ENCODE measurements around the gene CNTLN.

CNTLN gene

GRCh38 chr9:17318821-17319320, 184.0 kb downstream of the CNTLN start:
- Histone ChIP-seq H3K18ac (ENCODE audit: low read length) (no peak overlapping the region), H3K27ac (ENCODE audit: low read depth, low read length) (no peak overlapping the region), H3K4me1 (ENCODE audit: control insufficient read depth in 1 of 2, insufficient read depth in 2 of 2, low read length in 2 of 2) (no peaks in the 10 kb centered on the region), H3K36me3 (ENCODE audit: control insufficient read depth in 1 of 2, insufficient read depth in 2 of 2, low read length in 2 of 2) (no peaks in the 10 kb centered on the region), H3K27me3 (ENCODE audit: insufficient read depth, low read length) (no peaks in the 10 kb centered on the region), H3K79me1 (ENCODE audit: low read length) (no peaks in the 10 kb centered on the region), H3K9ac (ENCODE audit: low read length) (no peak overlapping the region), H3K4ac (ENCODE audit: low read depth, low read length) (no peak overlapping the region), H3K4me2 (ENCODE audit: low read length) (no peak overlapping the region), H2BK120ac (ENCODE audit: insufficient read depth, low read length, poor library complexity) (no peak overlapping the region), H4K12ac (ENCODE audit: low read depth, low read length) (no peak overlapping the region), H3K79me2 (ENCODE audit: control insufficient read depth, insufficient read depth, low read length, poor library complexity) (no peaks in the 10 kb centered on the region), H4K8ac (ENCODE audit: low read depth, low read length) (no peak overlapping the region), H3K23ac (ENCODE audit: low read length) (no peak overlapping the region), H2BK5ac (ENCODE audit: low read depth, low read length, poor library complexity) (no peak overlapping the region), H3K9me3 (ENCODE audit: insufficient read depth, low read depth, low read length) (no peaks in the 10 kb centered on the region), H3K14ac (ENCODE audit: low read length) (no peak overlapping the region), H2AFZ (ENCODE audit: insufficient read depth, low read length, poor library complexity) (no peak overlapping the region), H2AK5ac (ENCODE audit: low read length) (no peak overlapping the region), H4K91ac (ENCODE audit: low read depth, low read length) (no peak overlapping the region), H2BK12ac (ENCODE audit: low read length) (no peak overlapping the region), H3K4me3 (ENCODE audit: low read depth, low read length) (no peak overlapping the region)
- WGBS (ENCODE audit: extremely low coverage, insufficient coverage, insufficient read length) = no CpG with 5 or more reads among the region's 4 CpGs
- peak in 1 of 2 donors; percentile 29 for DNase-seq

- no peak overlapping the region for H3K14ac ChIP-seq (ENCODE audit: low read length)
- H3K36me3 ChIP-seq (ENCODE audit: control insufficient read depth in 1 of 2, insufficient read depth in 2 of 2, low read length in 2 of 2) = no peaks in the 10 kb centered on the region
- H4K91ac ChIP-seq (ENCODE audit: low read depth, low read length) = no peak overlapping the region
- H4K12ac ChIP-seq (ENCODE audit: low read depth, low read length) = no peak overlapping the region
- no peak overlapping the region for H3K27ac ChIP-seq (ENCODE audit: low read depth, low read length)
- no peaks in the 10 kb centered on the region for H3K4me1 ChIP-seq (ENCODE audit: control insufficient read depth in 1 of 2, insufficient read depth in 2 of 2, low read length in 2 of 2)
- H2BK12ac ChIP-seq (ENCODE audit: low read length) = no peak overlapping the region
- no peak for DNase-seq
- no peak overlapping the region for H3K18ac ChIP-seq (ENCODE audit: low read length)
- WGBS (ENCODE audit: extremely low coverage, insufficient coverage, insufficient read length) = no CpG with 5 or more reads among the region's 1 CpG
- no peak overlapping the region for H2AK5ac ChIP-seq (ENCODE audit: low read length)
- H2BK5ac ChIP-seq (ENCODE audit: low read depth, low read length, poor library complexity) = no peak overlapping the region
- no peak overlapping the region for H3K4me2 ChIP-seq (ENCODE audit: low read length)
- H3K79me2 ChIP-seq (ENCODE audit: control insufficient read depth, insufficient read depth, low read length, poor library complexity) = no peaks in the 10 kb centered on the region
- no peak overlapping the region for H3K9ac ChIP-seq (ENCODE audit: low read length)
- H3K9me3 ChIP-seq (ENCODE audit: insufficient read depth, low read depth, low read length) = no peaks in the 10 kb centered on the region
- H3K27me3 ChIP-seq (ENCODE audit: insufficient read depth, low read length) = no peaks in the 10 kb centered on the region
- no peaks in the 10 kb centered on the region for H3K79me1 ChIP-seq (ENCODE audit: low read length)
- no peak overlapping the region for H2AFZ ChIP-seq (ENCODE audit: insufficient read depth, low read length, poor library complexity)
- no peak overlapping the region for H3K4ac ChIP-seq (ENCODE audit: low read depth, low read length)
- no peak overlapping the region for H4K8ac ChIP-seq (ENCODE audit: low read depth, low read length)
- no peak overlapping the region for H3K23ac ChIP-seq (ENCODE audit: low read length)
- H3K4me3 ChIP-seq (ENCODE audit: low read depth, low read length) = no peak overlapping the region
- H2BK120ac ChIP-seq (ENCODE audit: insufficient read depth, low read length, poor library complexity) = no peak overlapping the region
These were observed 185.0 kb downstream of the CNTLN start for GRCh38 chr9:17319864-17320263.

GRCh38 chr9:17322882-17323864, 188.3 kb downstream of the CNTLN start:
- Histone ChIP-seq H3K79me2 (ENCODE audit: control insufficient read depth, insufficient read depth, low read length, poor library complexity) (no peaks in the 10 kb centered on the region), H3K18ac (ENCODE audit: low read length) (no peak overlapping the region), H3K36me3 (ENCODE audit: control insufficient read depth in 1 of 2, insufficient read depth in 2 of 2, low read length in 2 of 2) (no peaks in the 10 kb centered on the region), H3K14ac (ENCODE audit: low read length) (no peak overlapping the region), H3K4me1 (ENCODE audit: control insufficient read depth in 1 of 2, insufficient read depth in 2 of 2, low read length in 2 of 2) (no peaks in the 10 kb centered on the region), H2AFZ (ENCODE audit: insufficient read depth, low read length, poor library complexity) (no peak overlapping the region), H3K23ac (ENCODE audit: low read length) (no peak overlapping the region), H2BK120ac (ENCODE audit: insufficient read depth, low read length, poor library complexity) (no peak overlapping the region), H3K79me1 (ENCODE audit: low read length) (no peaks in the 10 kb centered on the region), H4K12ac (ENCODE audit: low read depth, low read length) (no peak overlapping the region), H4K8ac (ENCODE audit: low read depth, low read length) (no peak overlapping the region), H3K9ac (ENCODE audit: low read length) (no peak overlapping the region), H3K9me3 (ENCODE audit: insufficient read depth, low read depth, low read length) (no peaks in the 10 kb centered on the region), H2BK5ac (ENCODE audit: low read depth, low read length, poor library complexity) (no peak overlapping the region), H3K27me3 (ENCODE audit: insufficient read depth, low read length) (no peaks in the 10 kb centered on the region), H2AK5ac (ENCODE audit: low read length) (no peak overlapping the region), H2BK12ac (ENCODE audit: low read length) (no peak overlapping the region), H3K4me2 (ENCODE audit: low read length) (no peak overlapping the region), H3K4ac (ENCODE audit: low read depth, low read length) (no peak overlapping the region), H3K27ac (ENCODE audit: low read depth, low read length) (no peak overlapping the region), H4K91ac (ENCODE audit: low read depth, low read length) (no peak overlapping the region), H3K4me3 (ENCODE audit: low read depth, low read length) (no peak overlapping the region)
- WGBS (ENCODE audit: extremely low coverage, insufficient coverage, insufficient read length) = no CpG with 5 or more reads among the region's 10 CpGs
- DNase-seq = no peak

- no peaks in the 10 kb centered on the region for H3K27me3 ChIP-seq (ENCODE audit: insufficient read depth, low read length)
- no peak overlapping the region for H2BK120ac ChIP-seq (ENCODE audit: insufficient read depth, low read length, poor library complexity)
- no peak overlapping the region for H3K18ac ChIP-seq (ENCODE audit: low read length)
- H2AFZ ChIP-seq (ENCODE audit: insufficient read depth, low read length, poor library complexity) = no peak overlapping the region
- DNase-seq = no peak
- H3K4me2 ChIP-seq (ENCODE audit: low read length) = no peak overlapping the region
- no peaks in the 10 kb centered on the region for H3K36me3 ChIP-seq (ENCODE audit: control insufficient read depth in 1 of 2, insufficient read depth in 2 of 2, low read length in 2 of 2)
- H3K79me1 ChIP-seq (ENCODE audit: low read length) = no peaks in the 10 kb centered on the region
- H2AK5ac ChIP-seq (ENCODE audit: low read length) = no peak overlapping the region
- no peak overlapping the region for H4K91ac ChIP-seq (ENCODE audit: low read depth, low read length)
- no peak overlapping the region for H3K14ac ChIP-seq (ENCODE audit: low read length)
- no peak overlapping the region for H4K8ac ChIP-seq (ENCODE audit: low read depth, low read length)
- H3K4me3 ChIP-seq (ENCODE audit: low read depth, low read length) = no peak overlapping the region
- no peaks in the 10 kb centered on the region for H3K9me3 ChIP-seq (ENCODE audit: insufficient read depth, low read depth, low read length)
- H3K79me2 ChIP-seq (ENCODE audit: control insufficient read depth, insufficient read depth, low read length, poor library complexity) = no peaks in the 10 kb centered on the region
- H3K4me1 ChIP-seq (ENCODE audit: control insufficient read depth in 1 of 2, insufficient read depth in 2 of 2, low read length in 2 of 2) = no peaks in the 10 kb centered on the region
- no peak overlapping the region for H4K12ac ChIP-seq (ENCODE audit: low read depth, low read length)
- H3K9ac ChIP-seq (ENCODE audit: low read length) = no peak overlapping the region
- H3K4ac ChIP-seq (ENCODE audit: low read depth, low read length) = no peak overlapping the region
- H2BK5ac ChIP-seq (ENCODE audit: low read depth, low read length, poor library complexity) = no peak overlapping the region
- no peak overlapping the region for H2BK12ac ChIP-seq (ENCODE audit: low read length)
- no CpG with 5 or more reads among the region's 2 CpGs for WGBS (ENCODE audit: extremely low coverage, insufficient coverage, insufficient read length)
- no peak overlapping the region for H3K23ac ChIP-seq (ENCODE audit: low read length)
- no peak overlapping the region for H3K27ac ChIP-seq (ENCODE audit: low read depth, low read length)
These were observed 193.5 kb downstream of the CNTLN start for GRCh38 chr9:17328331-17328730.
